ENCODE measurements around the gene INAFM1.
"Not testable (repeated sequence)": the region's sequence is repeated elsewhere in the genome, so short reads cannot be mapped to it uniquely, and the experiment has no call there.

INAFM1 gene

DNA sequence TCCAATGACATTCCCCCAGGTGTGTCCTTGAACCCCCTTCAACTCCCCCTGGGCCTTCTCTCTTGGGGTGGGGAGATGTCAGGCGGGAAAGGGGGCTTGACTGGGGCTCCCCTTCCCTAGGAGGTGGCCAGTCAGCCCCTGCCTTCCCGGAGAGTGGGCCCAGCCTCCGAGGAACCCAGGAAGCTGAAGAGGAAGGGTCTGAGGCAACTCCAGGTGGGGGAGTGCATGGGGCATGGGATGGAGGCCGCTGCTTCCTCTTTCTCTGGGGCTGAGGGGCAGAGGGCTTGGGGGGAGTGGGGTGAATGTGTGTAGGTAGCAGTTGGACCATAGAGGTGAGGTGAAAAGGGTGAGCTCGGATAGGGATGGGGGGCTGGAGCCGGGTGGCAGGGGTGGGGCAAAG lies 2.7 kb upstream of the INAFM1 start:
- FAIRE-seq, result no peak

- no peak for FAIRE-seq
Observed at GRCh38 chr19:47272448-47273312, 2.0 kb upstream of the INAFM1 start.

GRCh38 chr19:47273313-47274070 lies 1.2 kb upstream of the INAFM1 start:
- FAIRE-seq, result no peak

DNA sequence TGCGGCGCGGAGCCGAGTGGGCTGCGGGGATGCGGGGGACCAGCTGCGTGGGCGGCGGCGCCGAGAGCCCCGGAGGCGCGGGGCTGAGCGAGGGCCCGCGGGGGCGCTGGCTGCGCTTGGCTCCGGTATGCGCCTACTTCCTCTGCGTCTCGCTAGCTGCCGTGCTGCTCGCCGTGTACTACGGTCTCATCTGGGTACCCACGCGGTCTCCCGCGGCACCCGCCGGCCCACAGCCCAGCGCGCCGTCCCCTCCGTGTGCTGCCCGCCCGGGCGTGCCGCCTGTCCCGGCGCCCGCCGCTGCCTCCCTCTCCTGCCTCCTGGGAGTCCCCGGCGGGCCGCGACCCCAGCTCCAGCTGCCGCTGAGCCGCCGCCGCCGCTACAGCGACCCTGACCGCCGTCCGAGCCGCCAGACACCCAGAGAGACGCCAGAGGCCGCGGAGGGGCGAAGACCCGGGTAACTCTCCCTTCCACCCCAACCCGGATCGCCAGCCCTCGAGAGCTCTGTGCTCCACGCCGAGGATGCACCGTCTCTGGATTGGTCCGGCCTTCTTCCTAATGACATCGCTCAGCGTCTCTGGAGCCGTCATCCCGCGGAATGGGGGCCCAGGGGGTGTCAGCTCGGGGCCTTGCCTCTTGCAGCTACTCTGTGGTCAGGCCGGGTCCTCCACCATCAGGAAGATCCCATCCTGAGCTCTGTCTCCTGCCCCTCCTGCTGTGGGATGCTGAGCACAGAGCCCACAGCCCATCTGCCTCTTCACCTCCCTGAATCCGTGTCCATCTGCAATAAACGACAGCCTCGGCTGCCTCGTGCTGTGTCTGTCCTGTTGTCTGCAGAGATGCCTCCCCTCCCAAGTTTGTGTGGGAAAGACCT lies 441 bp downstream of the INAFM1 start:
- FAIRE-seq, result no peak

DNA sequence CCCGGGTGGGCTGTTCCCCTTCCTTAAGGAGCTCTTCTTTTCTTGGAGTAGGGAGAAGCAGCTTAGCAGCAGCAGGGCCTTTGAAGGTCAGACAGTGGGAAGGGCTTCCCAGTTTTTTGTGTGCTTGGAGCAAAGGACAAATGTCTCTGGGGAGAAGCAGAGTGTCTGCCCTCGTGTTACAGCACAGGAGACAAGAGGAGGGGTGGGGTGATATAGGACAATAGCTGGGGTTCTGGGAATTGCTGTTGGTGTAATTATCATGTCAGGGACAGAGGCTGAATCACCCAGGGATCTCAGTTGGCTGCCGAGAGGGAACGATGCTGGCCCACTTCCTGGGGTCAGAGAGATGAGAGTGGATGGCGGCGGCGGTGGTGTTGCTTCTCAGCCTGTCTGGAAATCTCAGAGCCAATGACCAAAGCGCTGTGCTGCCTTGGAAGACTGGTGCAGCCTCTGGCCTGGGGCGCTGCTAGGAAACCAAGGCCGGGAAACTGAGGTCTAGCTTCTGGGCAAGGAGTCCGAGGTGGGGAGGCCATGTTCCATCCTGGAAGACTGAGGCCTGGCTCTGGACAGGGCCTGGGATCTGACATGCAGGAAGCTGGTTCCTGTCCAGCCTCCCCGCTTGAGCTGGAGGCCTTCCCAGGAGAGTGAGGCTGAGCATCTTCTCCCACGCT lies 1.2 kb downstream of the INAFM1 start:
- FAIRE-seq, result no peak

DNA sequence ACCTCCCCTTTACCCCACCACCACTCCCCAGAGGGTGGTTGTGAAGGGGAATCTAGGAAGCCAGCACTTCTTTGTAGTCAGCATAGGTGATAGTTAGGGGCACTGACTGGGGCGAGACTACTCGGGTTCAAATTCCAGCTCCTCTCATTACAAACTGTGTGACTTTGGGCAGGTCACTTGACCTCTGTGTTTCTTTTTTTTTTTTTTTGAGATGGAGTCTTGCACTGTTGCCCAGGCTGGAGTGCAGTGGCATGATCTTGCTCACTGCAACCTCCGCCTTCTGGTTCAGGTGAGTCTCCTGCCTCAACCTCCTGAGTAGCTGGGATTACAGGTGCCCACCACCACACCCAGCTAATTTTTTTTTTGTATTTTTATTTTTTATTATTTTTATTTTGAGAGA lies 1.8 kb downstream of the INAFM1 start:
- FAIRE-seq, result not testable (repeated sequence)

- FAIRE-seq, result no peak
Observed at GRCh38 chr19:47280183-47280797, 5.6 kb downstream of the INAFM1 start.

DNA sequence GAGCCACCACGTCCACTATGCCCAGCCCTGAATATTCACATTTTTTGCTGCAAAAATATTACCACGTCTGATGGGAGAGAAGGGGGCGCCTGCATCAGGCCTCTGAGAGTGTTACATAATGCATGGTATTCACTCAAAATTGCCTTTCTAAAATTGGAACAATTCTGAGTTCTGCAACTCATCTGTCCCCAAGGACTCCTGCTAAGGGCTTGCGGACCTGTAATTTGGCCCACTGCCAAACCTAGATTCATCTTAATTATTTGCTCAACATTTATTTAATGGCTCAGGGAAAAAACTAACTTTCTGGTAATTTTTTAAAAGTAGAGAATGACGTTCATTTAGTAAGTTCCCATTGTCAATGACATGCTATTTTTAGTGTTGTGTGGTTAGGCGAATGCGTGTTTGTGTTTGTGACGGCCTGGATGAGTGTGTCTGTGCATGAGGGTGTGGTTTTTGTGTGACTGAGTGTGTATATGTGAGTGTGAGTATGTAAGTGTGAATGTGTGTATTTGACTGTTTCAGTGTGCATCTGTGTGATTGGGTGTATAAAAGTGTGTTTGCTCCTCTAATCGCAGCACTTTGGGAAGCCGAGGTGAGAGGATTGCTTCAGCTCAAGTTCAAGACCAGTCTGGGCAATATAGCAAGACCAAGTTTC lies 8.8 kb downstream of the INAFM1 start:
- FAIRE-seq, result no peak

- FAIRE-seq, result no peak
Observed at GRCh38 chr19:47284324-47284899, 9.7 kb downstream of the INAFM1 start.

GRCh38 chr19:47296036-47296435 lies 21.4 kb downstream of the INAFM1 start:
- FAIRE-seq, result no peak

DNA sequence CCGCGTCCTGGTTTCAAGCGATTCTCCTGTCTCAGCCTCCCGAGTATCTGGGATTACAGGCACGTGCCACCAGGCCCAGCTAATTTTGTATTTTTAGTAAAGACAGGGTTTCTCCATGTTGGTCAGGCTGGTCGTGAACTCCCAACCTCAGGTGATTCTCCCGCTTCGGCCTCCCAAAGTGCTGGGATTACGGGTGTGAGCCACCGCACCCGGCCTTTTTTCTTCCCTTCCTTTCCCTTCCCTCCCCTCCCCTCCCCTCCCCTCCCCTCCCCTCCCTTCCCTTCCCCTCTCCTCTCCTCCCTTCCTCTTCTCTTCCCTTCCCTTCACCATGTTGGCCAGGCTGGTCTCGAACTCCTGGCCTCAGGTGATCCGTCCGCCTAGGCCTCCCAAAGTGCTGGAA lies 26.2 kb downstream of the INAFM1 start:
- not testable (repeated sequence) for FAIRE-seq

DNA sequence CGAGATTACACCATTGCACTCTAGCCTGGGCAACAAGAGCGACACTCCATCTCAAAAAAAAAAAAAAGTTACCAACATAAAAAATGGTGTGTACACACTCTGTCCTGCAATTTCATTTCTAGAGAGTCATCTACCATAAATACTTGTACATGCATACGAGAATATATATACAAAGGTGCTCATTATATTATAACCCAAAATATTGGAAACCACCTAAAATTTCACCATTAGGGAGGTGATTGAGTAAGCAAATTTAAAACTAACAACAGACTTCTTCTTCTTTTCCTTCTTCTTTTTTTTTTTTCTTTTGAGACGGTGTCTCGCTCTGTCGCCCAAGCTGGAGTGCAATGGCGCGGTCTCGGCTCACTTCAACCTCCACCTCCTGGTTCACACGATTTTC lies 27.6 kb downstream of the INAFM1 start:
- FAIRE-seq, result no peak

DNA sequence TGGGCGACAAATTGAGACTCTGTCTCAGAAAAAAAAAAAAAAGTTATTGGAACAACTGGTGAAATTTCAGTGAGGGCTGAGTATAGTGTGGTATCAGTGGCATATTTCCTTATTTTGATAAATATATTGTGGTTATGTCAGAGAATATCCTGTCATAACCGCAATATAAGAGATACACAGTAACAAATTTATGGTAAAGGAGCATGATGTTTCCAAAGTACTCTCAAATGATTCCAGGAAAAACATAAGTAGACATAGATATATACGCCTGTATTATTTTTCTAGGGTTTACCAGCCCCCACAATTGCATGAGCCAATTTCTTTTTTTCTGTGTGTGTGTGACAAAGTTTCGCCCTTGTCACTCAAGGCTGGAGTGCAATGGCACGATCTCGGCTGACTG lies 29.3 kb downstream of the INAFM1 start:
- FAIRE-seq, result no peak

DNA sequence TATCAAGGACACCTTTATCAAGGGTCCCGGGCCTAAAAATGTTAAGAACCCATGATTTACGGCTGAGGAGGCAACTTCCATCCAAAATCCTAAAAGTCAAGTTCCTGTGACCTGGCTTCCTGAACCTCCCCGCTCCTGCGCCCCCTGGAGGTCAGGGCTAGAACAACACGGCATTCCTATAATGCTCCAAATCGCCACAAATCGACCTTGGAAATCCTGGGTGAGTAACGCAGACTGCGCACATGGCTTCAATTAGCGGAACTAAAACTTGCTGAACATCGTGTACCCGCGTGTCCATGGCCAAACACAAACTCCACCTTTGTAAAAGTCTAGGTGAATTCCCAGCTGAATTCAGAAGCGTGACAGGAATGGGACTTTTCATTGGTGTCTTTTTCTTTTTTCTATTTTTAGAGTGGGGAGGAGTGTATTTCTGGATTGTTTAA lies 30.6 kb downstream of the INAFM1 start:
- FAIRE-seq, result no peak

DNA sequence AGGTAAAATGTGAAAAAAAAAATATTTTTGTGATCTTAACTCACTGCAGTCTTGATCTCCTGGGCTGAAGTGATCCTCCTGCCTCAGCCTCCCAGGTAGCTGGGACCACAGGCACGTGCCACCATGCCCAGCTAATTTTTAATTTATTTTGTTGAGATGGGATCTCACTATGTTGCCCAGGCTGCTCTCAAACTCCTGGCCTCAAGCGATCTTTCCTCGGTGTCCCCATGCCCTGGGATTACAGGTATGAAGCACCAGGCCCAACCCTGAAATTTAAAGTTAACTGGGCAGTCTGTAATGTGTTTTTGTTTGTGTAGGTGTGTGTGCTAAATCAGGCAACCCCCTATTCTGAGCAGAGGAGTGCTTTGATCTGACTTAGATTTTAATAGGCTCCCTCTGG lies 31.6 kb downstream of the INAFM1 start:
- no peak for FAIRE-seq

GRCh38 chr19:47309038-47309437 lies 34.4 kb downstream of the INAFM1 start:
- no peak for FAIRE-seq

DNA sequence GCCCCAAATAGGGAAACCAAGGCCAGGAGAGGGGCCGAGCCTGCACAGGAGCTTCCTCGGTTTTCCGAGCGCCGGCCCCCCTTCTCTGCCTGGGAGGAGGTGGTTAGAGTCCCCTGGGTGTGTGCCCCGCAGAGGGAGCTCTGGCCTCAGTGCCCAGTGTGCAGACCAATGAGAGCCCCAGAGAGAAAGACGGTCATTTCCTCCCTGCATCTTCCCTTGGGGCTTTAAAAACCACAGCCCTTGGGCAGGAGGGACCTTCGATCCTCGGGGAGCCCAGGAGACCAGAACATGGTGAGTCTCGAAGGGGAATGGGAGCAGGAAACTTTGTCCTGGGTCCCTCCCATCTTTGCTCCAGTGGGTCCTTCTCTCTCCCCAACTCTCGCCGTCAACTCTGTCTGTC lies 34.9 kb downstream of the INAFM1 start, which contains the start of gene C5AR1:
TSS of gene C5AR1 (plus strand) at position 254 of the 400 bp plus-strand sequence. CDS start at position 289, 35 bp downstream.
- no peak for FAIRE-seq

- no peak for FAIRE-seq
Observed at GRCh38 chr19:47310323-47310722, 35.6 kb downstream of the INAFM1 start.

DNA sequence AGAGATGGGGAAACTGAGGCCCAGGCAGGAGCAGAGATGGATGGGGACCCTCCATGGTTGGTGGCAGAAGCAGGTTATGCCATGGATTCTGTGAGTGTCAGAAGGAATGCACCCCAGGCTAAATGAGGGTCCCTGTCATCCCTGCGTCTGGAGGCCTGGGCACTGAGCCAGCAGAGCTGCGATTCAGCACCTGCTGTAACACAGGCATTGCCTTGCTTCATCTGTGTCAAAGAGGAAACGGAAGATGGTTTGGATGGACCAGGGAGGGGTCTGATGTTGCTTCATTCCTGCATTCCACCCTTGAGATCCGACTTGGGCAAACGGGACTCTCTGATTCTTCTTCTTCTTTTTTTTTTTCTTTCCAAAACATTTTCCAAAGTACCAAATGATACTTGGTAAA lies 36.1 kb downstream of the INAFM1 start:
- FAIRE-seq, result no peak

DNA sequence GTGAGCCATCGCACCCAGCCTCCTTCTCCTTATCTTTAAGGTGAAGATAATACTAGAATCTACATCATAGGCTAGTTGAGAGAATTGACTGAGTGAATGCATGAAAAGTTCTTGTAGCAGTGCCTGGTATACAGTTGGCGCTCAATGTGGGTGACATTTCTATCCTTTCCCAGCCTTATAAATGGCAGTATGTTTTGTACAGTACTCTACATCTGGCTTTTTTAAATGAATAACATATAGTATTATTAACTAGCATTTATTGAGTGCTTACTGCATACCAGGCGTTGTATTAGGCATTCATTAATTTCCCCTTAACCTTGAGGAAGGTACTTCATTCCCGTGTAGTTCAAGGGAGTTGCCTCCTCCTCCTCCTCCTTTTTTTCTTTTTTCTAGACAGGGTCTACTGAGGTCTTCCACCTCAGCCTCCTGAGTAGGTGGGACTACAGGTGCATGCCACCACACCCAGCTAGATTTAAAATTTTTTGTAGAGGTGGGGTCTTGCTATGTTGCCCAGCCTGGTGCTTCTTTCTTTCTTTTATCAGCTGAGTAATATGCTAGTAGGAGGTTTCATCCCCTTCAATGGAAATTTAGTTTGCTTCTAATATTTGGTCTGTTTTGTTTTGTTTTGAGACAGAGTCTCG lies 37.8 kb downstream of the INAFM1 start:
- no peak for FAIRE-seq
